ENCODE data around the gene ATG2A. TPM values are rescaled to one million over a fixed set of nuclear protein-coding genes. Genes with fewer than 3 reads are reported as not detected.
A peak's percentile ranks its signal among the peaks of the same experiment; 100 is the strongest.

ATG2A gene
- total RNA-seq, 1 donor, result 12.1 TPM

DNA sequence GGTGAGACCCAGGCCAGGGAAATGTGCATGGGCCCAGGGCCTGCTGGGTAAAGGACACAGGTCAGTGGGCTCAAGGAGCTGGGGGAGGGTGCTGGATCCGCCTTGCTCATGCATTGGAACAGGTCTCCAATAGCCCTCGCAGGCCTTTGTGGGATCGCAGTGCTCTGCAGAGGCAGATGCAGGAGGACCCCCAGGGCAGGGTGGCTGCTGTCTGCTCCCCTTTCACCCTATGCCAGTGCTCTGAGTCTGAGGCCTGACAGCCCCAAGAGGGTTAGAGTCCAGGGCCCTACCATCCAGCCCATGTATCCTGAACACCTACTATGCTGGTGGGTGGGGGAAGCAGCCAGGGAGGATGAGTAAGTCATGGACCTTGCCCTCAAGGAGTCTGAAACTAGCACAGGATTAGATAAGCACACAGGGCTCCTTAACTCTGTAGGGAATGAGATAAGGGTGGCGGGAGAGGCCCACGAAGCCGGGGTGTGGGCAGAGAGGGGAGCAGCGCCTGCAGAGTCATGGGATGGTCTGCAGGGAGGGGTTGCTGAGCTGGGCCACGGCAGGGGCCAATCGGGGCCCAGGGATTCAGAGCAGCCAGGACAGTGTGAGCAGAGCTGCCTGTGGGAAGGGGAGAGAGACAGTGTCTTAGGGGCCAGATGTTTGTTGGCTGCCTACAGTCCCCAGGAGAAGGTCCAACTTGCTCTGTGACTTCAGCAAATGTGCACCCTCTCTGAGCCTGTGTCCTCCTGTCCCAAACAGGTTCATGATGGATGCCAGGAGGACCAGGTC is 28.1 kb downstream of the ATG2A start:
- peak; percentile 82 for DNase-seq (ENCODE audit: low read depth)
- TF ChIP-seq, protein P1, sequence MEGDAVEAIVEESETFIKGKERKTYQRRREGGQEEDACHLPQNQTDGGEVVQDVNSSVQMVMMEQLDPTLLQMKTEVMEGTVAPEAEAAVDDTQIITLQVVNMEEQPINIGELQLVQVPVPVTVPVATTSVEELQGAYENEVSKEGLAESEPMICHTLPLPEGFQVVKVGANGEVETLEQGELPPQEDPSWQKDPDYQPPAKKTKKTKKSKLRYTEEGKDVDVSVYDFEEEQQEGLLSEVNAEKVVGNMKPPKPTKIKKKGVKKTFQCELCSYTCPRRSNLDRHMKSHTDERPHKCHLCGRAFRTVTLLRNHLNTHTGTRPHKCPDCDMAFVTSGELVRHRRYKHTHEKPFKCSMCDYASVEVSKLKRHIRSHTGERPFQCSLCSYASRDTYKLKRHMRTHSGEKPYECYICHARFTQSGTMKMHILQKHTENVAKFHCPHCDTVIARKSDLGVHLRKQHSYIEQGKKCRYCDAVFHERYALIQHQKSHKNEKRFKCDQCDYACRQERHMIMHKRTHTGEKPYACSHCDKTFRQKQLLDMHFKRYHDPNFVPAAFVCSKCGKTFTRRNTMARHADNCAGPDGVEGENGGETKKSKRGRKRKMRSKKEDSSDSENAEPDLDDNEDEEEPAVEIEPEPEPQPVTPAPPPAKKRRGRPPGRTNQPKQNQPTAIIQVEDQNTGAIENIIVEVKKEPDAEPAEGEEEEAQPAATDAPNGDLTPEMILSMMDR (IDR thresholded peaks at IDR 0.05; ENCODE audit: insufficient read depth, low read depth, low read length), result no peak
- no peak overlapping the region for H3K4me3 ChIP-seq (ENCODE audit: low read depth, low read length)

DNA sequence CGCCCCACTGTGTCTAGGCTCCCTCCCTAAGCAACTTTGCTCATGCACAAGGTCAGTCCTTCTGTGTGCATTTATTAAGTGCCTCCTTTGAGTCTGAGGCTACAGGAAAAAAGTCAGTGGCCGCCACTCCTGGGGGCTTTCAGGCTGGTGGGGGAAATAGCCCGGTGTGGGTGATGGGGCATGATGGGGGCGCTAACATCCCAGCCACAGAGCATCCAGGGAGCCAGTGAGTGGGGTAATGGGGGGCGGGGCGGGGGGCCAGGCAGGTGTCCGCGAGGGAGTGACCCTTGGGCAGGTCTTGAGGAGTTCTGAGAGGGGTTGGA is 28.6 kb downstream of the ATG2A start:
- DNase-seq (ENCODE audit: low read depth), result no peak
- no peak overlapping the region for H3K4me3 ChIP-seq (ENCODE audit: low read depth, low read length)
- TF ChIP-seq, protein P1 (IDR thresholded peaks at IDR 0.05; ENCODE audit: insufficient read depth, low read depth, low read length), result no peak

DNA sequence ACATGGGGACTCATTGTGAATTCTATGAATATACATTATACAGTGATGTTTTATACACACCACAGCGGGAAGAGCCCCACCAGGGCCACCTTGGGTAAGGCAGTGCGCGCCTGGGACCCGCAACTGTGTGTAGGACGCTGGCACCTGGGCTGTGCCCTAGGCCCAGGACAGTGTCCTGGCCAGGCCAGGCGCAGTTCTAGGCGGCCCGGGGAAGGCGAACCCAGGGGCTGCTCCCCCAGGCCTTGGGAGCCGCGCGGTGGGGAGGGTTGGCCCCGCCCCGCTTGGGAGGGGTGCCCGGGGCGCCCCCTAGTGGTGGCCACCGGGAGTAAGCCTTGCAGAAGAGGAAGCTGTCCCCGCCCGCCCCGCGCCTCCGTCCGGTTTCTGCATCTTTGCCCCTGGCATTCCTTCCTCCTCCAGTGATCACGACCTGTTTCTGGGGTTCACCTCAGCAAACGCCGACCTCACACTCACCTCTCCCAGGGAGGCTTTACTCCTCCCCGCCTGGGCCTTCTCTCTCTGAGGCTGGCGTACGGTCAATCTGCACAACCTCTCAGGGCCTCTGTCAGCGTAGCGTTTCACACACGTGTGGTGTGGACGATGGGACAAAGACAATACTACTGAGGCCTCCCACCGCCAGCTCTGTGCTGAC is 29.1 kb downstream of the ATG2A start:
- H3K4me3 ChIP-seq (ENCODE audit: low read depth, low read length), result no peak overlapping the region
- no peak for DNase-seq (ENCODE audit: low read depth)
- TF ChIP-seq, protein P1 (IDR thresholded peaks at IDR 0.05; ENCODE audit: insufficient read depth, low read depth, low read length), result peak; percentile 87

DNA sequence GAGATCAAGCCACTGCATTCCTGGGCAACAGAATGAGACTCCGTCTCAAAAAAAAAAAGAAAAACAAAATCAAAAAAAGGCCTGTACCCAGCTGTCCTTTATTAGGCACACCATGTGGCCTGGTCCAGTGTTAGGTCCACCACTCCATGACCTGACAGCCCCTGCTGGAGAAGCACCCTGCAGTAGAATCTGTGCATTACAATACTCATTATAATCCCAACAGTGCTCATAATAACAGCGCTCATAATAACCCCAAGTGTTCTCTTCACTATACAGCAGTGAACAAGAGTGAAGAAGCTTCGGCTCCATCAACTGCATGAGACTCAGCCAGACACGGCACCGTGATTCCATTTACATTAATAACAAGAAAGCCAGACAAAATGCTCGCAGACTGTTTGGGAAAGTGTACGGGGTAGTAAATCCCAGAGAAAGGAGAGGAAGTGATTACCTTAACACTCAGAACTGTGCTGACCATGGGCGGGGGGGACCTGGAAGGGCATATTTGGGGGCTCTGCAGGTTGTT is 29.7 kb downstream of the ATG2A start:
- TF ChIP-seq, protein P1 (IDR thresholded peaks at IDR 0.05; ENCODE audit: insufficient read depth, low read depth, low read length), result no peak
- H3K4me3 ChIP-seq (ENCODE audit: low read depth, low read length), result no peak overlapping the region
- no peak for DNase-seq (ENCODE audit: low read depth)

DNA sequence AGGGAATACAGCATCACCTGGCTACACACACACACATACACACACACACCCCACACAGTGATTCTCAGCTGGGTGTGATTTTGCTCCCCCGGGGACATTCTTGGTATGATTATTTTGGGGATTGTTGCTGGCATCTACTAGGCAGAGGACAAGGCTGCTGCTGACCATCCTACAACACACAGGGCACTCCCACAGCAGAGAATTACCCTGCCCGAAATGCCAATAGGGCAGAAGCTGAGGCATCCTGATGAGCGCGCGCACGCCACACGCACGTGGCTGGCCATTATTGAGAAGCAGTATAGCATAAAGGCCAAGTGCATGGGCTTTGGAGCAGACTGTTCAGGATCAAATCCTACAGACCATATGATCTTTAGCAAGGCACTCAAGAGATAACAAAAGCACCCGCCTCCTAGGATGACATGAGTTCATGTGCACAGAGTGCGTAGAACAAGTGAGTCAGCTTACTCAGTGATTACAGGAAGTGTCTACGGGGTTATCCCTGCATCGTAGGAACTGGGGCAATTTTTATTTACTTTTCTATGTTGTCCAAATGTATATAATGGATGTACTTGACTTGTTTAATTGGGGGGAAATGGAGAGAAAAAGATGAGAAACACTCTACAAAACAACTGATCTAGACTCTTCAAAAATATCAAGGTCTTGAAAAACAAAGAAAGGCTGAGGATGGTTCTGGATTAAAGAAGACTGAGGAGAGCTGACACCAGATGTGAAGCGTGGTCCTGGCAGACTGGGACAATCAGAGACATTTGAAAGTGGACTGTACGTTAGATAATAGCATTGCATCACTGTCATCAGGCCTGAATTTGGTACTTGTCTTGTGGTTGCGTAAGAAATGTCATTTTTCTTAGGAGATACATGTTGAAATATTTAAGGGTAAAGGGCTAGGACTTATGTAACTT is 31.4 kb downstream of the ATG2A start:
- TF ChIP-seq, protein P1 (IDR thresholded peaks at IDR 0.05; ENCODE audit: insufficient read depth, low read depth, low read length), result no peak
- H3K4me3 ChIP-seq (ENCODE audit: low read depth, low read length), result no peak overlapping the region
- peak; percentile 98 for DNase-seq (ENCODE audit: low read depth)

DNA sequence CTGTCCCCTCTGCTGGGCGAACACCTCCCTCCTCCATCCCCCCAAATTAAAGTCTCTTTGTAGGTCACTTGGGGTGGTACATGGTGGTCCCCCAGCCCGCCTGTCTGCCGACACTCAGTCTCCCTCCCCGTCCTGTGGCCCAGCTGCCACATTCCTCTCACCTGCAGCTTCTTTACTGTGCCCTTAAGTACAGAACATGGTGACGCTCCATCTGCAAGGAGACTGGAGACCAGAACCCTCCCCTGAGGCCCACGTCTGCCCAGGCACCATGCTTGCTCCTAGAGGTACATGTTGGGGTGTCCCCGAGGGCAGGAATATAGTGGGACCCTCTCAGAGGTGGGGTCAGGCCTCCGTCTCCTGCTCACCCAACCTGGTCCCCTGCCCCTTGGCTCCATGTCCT is 33.0 kb downstream of the ATG2A start:
- TF ChIP-seq, protein P1 (IDR thresholded peaks at IDR 0.05; ENCODE audit: insufficient read depth, low read depth, low read length), result no peak
- no peak for DNase-seq (ENCODE audit: low read depth)
- no peak overlapping the region for H3K4me3 ChIP-seq (ENCODE audit: low read depth, low read length)
